T-helper 2 cell treated with Interferon-gamma antibody and Interleukin-4, amounts not matched to agents 5 μg/mL and 100 μg/mL, for 36 hours (primary cell): ENCODE data around the gene FUT3.

Experiments used
- DNase-seq: peaks from one replicate; pipeline ENCODE4 v3.0.0; 2021; ENCODE audit warnings: low spot score
- H3K27ac Mint-ChIP-seq: one replicate; pipeline ENCODE4 v1.8.0; 2021; ENCODE audit warnings: mild to moderate bottlenecking, mixed read lengths
- H3K27me3 Mint-ChIP-seq: one replicate; pipeline ENCODE4 v1.8.0; 2021; ENCODE audit warnings: low read depth, mixed read lengths
- H3K36me3 Mint-ChIP-seq: one replicate; pipeline ENCODE4 v1.8.0; 2021; ENCODE audit warnings: low read depth, mixed read lengths
- H3K4me1 Mint-ChIP-seq: one replicate; pipeline ENCODE4 v1.8.0; 2021; ENCODE audit warnings: low read depth, mixed read lengths
- H3K4me3 Mint-ChIP-seq: one replicate; pipeline ENCODE4 v1.8.0; 2022; ENCODE audit warnings: mild to moderate bottlenecking, moderate library complexity, mixed read lengths
- H3K9me3 Mint-ChIP-seq: one replicate; pipeline ENCODE4 v1.8.0; 2021; ENCODE audit warnings: mixed read lengths

The FUT3 gene

GRCh38 chr19:5827891-5828660 lies 23.2 kb downstream of the FUT3 start:
- Mint-ChIP-seq H3K4me1 (peaks cover 6% of the 10 kb centered on the region), H3K27ac (peak overlapping the region; percentile 100), H3K9me3 (no peaks in the 10 kb centered on the region), H3K27me3 (peaks cover 3% of the 10 kb centered on the region), H3K4me3 (peak overlapping the region; percentile 100), H3K36me3 (no peaks in the 10 kb centered on the region)
- peak; percentile 99 for DNase-seq

- no peaks in the 10 kb centered on the region for H3K9me3 Mint-ChIP-seq
- H3K27ac Mint-ChIP-seq, result peak overlapping the region; percentile 94
- H3K27me3 Mint-ChIP-seq, result peaks cover 3% of the 10 kb centered on the region
- no peak for DNase-seq
- H3K4me3 Mint-ChIP-seq, result peak overlapping the region; percentile 89
- H3K4me1 Mint-ChIP-seq, result peaks cover 6% of the 10 kb centered on the region
- H3K36me3 Mint-ChIP-seq, result no peaks in the 10 kb centered on the region
Observed at GRCh38 chr19:5827342-5827890, 23.8 kb downstream of the FUT3 start.

- Mint-ChIP-seq H3K4me3 (peak overlapping the region; percentile 89), H3K9me3 (no peaks in the 10 kb centered on the region), H3K4me1 (peaks cover 6% of the 10 kb centered on the region), H3K27ac (peak overlapping the region; percentile 94), H3K36me3 (no peaks in the 10 kb centered on the region), H3K27me3 (peaks cover 3% of the 10 kb centered on the region)
- no peak for DNase-seq
Observed at GRCh38 chr19:5826531-5827341, 24.5 kb downstream of the FUT3 start.

- H3K36me3 Mint-ChIP-seq, result no peaks in the 10 kb centered on the region
- no peak for DNase-seq
- no peaks in the 10 kb centered on the region for H3K9me3 Mint-ChIP-seq
- peaks cover 3% of the 10 kb centered on the region for H3K27me3 Mint-ChIP-seq
- no peak overlapping the region for H3K4me3 Mint-ChIP-seq
- H3K27ac Mint-ChIP-seq, result no peak overlapping the region
- peaks cover 6% of the 10 kb centered on the region for H3K4me1 Mint-ChIP-seq
Observed at GRCh38 chr19:5825178-5825577, 26.1 kb downstream of the FUT3 start.

- Mint-ChIP-seq H3K9me3 (no peaks in the 10 kb centered on the region), H3K4me1 (peaks cover 6% of the 10 kb centered on the region), H3K36me3 (no peaks in the 10 kb centered on the region), H3K27me3 (peaks cover 2% of the 10 kb centered on the region), H3K4me3 (no peak overlapping the region), H3K27ac (no peak overlapping the region)
- DNase-seq, result no peak
Observed at GRCh38 chr19:5824751-5825150, 26.5 kb downstream of the FUT3 start.

- Mint-ChIP-seq H3K4me1 (peaks cover 6% of the 10 kb centered on the region), H3K36me3 (no peaks in the 10 kb centered on the region), H3K27ac (no peak overlapping the region), H3K27me3 (peaks cover 2% of the 10 kb centered on the region), H3K4me3 (no peak overlapping the region), H3K9me3 (no peaks in the 10 kb centered on the region)
- DNase-seq, result no peak
Observed at GRCh38 chr19:5823579-5824281, 27.5 kb downstream of the FUT3 start.

GRCh38 chr19:5822181-5822844 lies 28.9 kb downstream of the FUT3 start:
- Mint-ChIP-seq H3K9me3 (no peaks in the 10 kb centered on the region), H3K4me1 (peaks cover 3% of the 10 kb centered on the region), H3K36me3 (no peaks in the 10 kb centered on the region), H3K4me3 (no peak overlapping the region), H3K27ac (no peak overlapping the region), H3K27me3 (no peaks in the 10 kb centered on the region)
- DNase-seq, result no peak

- no peaks in the 10 kb centered on the region for H3K9me3 Mint-ChIP-seq
- no peak overlapping the region for H3K4me3 Mint-ChIP-seq
- H3K4me1 Mint-ChIP-seq, result no peaks in the 10 kb centered on the region
- H3K27ac Mint-ChIP-seq, result no peak overlapping the region
- no peak for DNase-seq
- no peaks in the 10 kb centered on the region for H3K36me3 Mint-ChIP-seq
- H3K27me3 Mint-ChIP-seq, result no peaks in the 10 kb centered on the region
Observed at GRCh38 chr19:5821521-5822180, 29.6 kb downstream of the FUT3 start.

- Mint-ChIP-seq H3K27me3 (no peaks in the 10 kb centered on the region), H3K9me3 (no peaks in the 10 kb centered on the region), H3K27ac (no peak overlapping the region), H3K4me3 (no peak overlapping the region), H3K36me3 (no peaks in the 10 kb centered on the region), H3K4me1 (no peaks in the 10 kb centered on the region)
- DNase-seq, result no peak
Observed at GRCh38 chr19:5820785-5821184, 30.5 kb downstream of the FUT3 start.

- H3K36me3 Mint-ChIP-seq, result no peaks in the 10 kb centered on the region
- no peak for DNase-seq
- no peaks in the 10 kb centered on the region for H3K9me3 Mint-ChIP-seq
- H3K27me3 Mint-ChIP-seq, result no peaks in the 10 kb centered on the region
- no peak overlapping the region for H3K4me3 Mint-ChIP-seq
- no peaks in the 10 kb centered on the region for H3K4me1 Mint-ChIP-seq
- no peak overlapping the region for H3K27ac Mint-ChIP-seq
Observed at GRCh38 chr19:5818594-5818993, 32.7 kb downstream of the FUT3 start.

GRCh38 chr19:5817218-5817617 lies 34.0 kb downstream of the FUT3 start:
- no peaks in the 10 kb centered on the region for H3K4me1 Mint-ChIP-seq

GRCh38 chr19:5814852-5815246 lies 36.4 kb downstream of the FUT3 start:
- no peaks in the 10 kb centered on the region for H3K9me3 Mint-ChIP-seq
- no peak overlapping the region for H3K4me3 Mint-ChIP-seq
- no peaks in the 10 kb centered on the region for H3K27me3 Mint-ChIP-seq
- no peak overlapping the region for H3K27ac Mint-ChIP-seq
- H3K36me3 Mint-ChIP-seq, result no peaks in the 10 kb centered on the region
- H3K4me1 Mint-ChIP-seq, result no peaks in the 10 kb centered on the region
- DNase-seq, result no peak

More at GRCh38 chr19:5817218-5817617, 34.0 kb downstream of the FUT3 start:
- Mint-ChIP-seq H3K27me3 (no peaks in the 10 kb centered on the region), H3K36me3 (no peaks in the 10 kb centered on the region), H3K4me3 (no peak overlapping the region), H3K9me3 (no peaks in the 10 kb centered on the region), H3K27ac (no peak overlapping the region)
- DNase-seq, result no peak
